Endothelial cell of umbilical vein (primary cell): ENCODE results near the gene CLSTN2. TPM values are rescaled to one million over a fixed set of nuclear protein-coding genes. Genes with fewer than 3 reads are reported as not detected.

Experiments used
- BruUV-seq: library from RNA; stranded (reverse); fragments of 400-500 nt; replicated peaks from 2 replicates; lab custom pipeline; 2021; lab: Mats Ljungman, UMichigan
- CTCF ChIA-PET: fragments of 300-600, 350-600 bp; sonication (Branson Sonifier 250); formaldehyde crosslinking; loops from one replicate; lab custom pipeline; 2021; ENCODE audit warnings: antibody characterized with exemption, inconsistent platforms; lab: Charles Lee
- POLR2A ChIA-PET: fragments of 300-600, 350-600 bp; sonication (Branson Sonifier 250); formaldehyde crosslinking; loops from one replicate; lab custom pipeline; 2021; ENCODE audit warnings: antibody characterized with exemption, inconsistent platforms; lab: Charles Lee
- DNase-seq: peaks from one replicate; pipeline ENCODE4 v3.0.0-alpha.2; 2011; ENCODE audit warnings: low read depth, low spot score
- FAIRE-seq: peaks from 2 replicates; lab custom pipeline; 2011; peaks lifted over from hg19 to GRCh38; lab: Jason Lieb, UNC
- H2AFZ ChIP-seq: 2 replicates; pipeline ENCODE4 v1.6.0; 2012; ENCODE audit warnings: low read depth, low read length, control low read depth, inconsistent platforms
- H3K27ac ChIP-seq: 2 replicates; pipeline ENCODE4 v1.5.1; 2011; ENCODE audit warnings: low read depth, mild to moderate bottlenecking, control low read depth, low read length, moderate library complexity; ENCODE audit not compliant: insufficient read depth
- H3K27me3 ChIP-seq, 2 experiments: 2 replicates each; pipeline versions ENCODE4 v1.6.0 to v1.6.1; 2011; ENCODE audit warnings: low read length in 2 of 2, mixed read lengths in 1 of 2; ENCODE audit not compliant: control insufficient read depth in 2 of 2, insufficient read depth in 2 of 2
- H3K36me3 ChIP-seq, 2 experiments: 2 replicates in 1 of 2; 3 replicates in 1 of 2; pipeline ENCODE4 v1.5.1; 2011; ENCODE audit warnings: low read length in 2 of 2, mild to moderate bottlenecking in 1 of 2, moderate library complexity in 1 of 2; ENCODE audit not compliant: control insufficient read depth in 2 of 2, insufficient read depth in 2 of 2; ENCODE audit errors: extremely low read depth in 1 of 2
- H3K4me1 ChIP-seq: 3 replicates; pipeline ENCODE4 v1.5.1; 2011; ENCODE audit warnings: mild to moderate bottlenecking, low read length; ENCODE audit not compliant: control insufficient read depth, insufficient read depth; ENCODE audit errors: extremely low read depth
- H3K4me2 ChIP-seq: 2 replicates; pipeline ENCODE4 v1.6.1; 2011; ENCODE audit warnings: low read length, control low read depth, mixed read lengths; ENCODE audit not compliant: insufficient read depth
- H3K4me3 ChIP-seq, 3 experiments: fragments of 200-600 bp in 1 of 3; sonication (generic), shearing (Covaris generic) in 1 of 3; replicated peaks in 1 of 3; 2 replicates each; pipeline ENCODE4 v1.5.1; 2011 to 2016; ENCODE audit warnings: control low read depth in 3 of 3, low read length in 3 of 3, mild to moderate bottlenecking in 2 of 3, inconsistent platforms in 1 of 3, low read depth in 1 of 3, moderate library complexity in 1 of 3; ENCODE audit not compliant: insufficient read depth in 1 of 3
- H3K79me2 ChIP-seq: 2 replicates; pipeline ENCODE4 v1.6.0; 2012; ENCODE audit warnings: low read length, inconsistent platforms; ENCODE audit not compliant: control insufficient read depth, insufficient read depth
- H3K9ac ChIP-seq: replicated peaks from 2 replicates; pipeline ENCODE3; 2011; ENCODE audit warnings: low read length, control low read depth; ENCODE audit not compliant: insufficient read depth; ENCODE audit errors: extremely low read depth
- H3K9me1 ChIP-seq: replicated peaks from 3 replicates; pipeline ENCODE4 v1.6.0; 2011; ENCODE audit warnings: mild to moderate bottlenecking, low read length; ENCODE audit not compliant: control insufficient read depth, insufficient read depth; ENCODE audit errors: extremely low read depth
- H3K9me3 ChIP-seq: replicated peaks from 2 replicates; pipeline ENCODE4 v1.5.1; 2012; ENCODE audit warnings: low read length, inconsistent platforms; ENCODE audit not compliant: control insufficient read depth, insufficient read depth
- H4K20me1 ChIP-seq: replicated peaks from 2 replicates; pipeline ENCODE3; 2011; ENCODE audit warnings: mild to moderate bottlenecking, low read length; ENCODE audit not compliant: control insufficient read depth, insufficient read depth; ENCODE audit errors: extremely low read depth
- EZH2 ChIP-seq: IDR thresholded peaks from 2 replicates; pipeline ENCODE4 v1.6.1; 2012; ENCODE audit warnings: borderline replicate concordance, low read depth, mild to moderate bottlenecking, moderate library complexity, low read length, inconsistent platforms; ENCODE audit not compliant: severe bottlenecking
- FOS ChIP-seq: IDR thresholded peaks from 2 replicates; pipeline ENCODE4 v1.6.1; 2011; ENCODE audit warnings: mild to moderate bottlenecking, low read length, moderate library complexity, borderline replicate concordance; ENCODE audit not compliant: insufficient read depth
- GATA2 ChIP-seq: IDR thresholded peaks from 2 replicates; pipeline ENCODE4 v1.7.0; 2011; ENCODE audit warnings: low read depth, mild to moderate bottlenecking, moderate library complexity, mixed read lengths, low read length; ENCODE audit not compliant: insufficient read length, insufficient read depth
- JUN ChIP-seq: IDR thresholded peaks from 2 replicates; pipeline ENCODE4 v1.6.1; 2011; ENCODE audit warnings: borderline replicate concordance, low read depth; ENCODE audit not compliant: insufficient read length, insufficient read depth
- MYC ChIP-seq: IDR thresholded peaks from one replicate; pipeline ENCODE4 v1.6.1; 2011; ENCODE audit warnings: mild to moderate bottlenecking, low read depth, low read length
- POLR2A ChIP-seq: IDR thresholded peaks from 2 replicates; pipeline ENCODE4 v1.6.1; 2012; ENCODE audit warnings: low read depth, mild to moderate bottlenecking, control low read depth, low read length
- POLR2AphosphoS5 ChIP-seq: IDR thresholded peaks from 2 replicates; pipeline ENCODE4 v1.6.1; 2012; ENCODE audit warnings: low read depth, mild to moderate bottlenecking, control low read depth, low read length, moderate library complexity; ENCODE audit not compliant: insufficient read depth
- dilution Hi-C: fragments of 300-500 bp; cut with MboI; formaldehyde crosslinking; loops from one replicate; pipeline ENCODE4 v1.15.0; 2019; ENCODE audit warnings: low sequenced_read_pairs; ENCODE audit not compliant: extremely low pct_ligation_motif_present
- intact Hi-C: fragments of 100-400 bp; cut with micrococcal nuclease; formaldehyde crosslinking; loops from one replicate; pipeline ENCODE4 v1.10.0; 2022
- polyA plus RNA-seq, 4 experiments: library from polyadenylated mRNA; depleted of rRNA in 3 of 4; stranded (reverse) in 3 of 4; unstranded in 1 of 4; fragments of >200 nt; gene quantifications; 2 replicates each; pipeline versions ENCODE4 v1.2.1 to v1.2.3, GENCODE V29; 2011 to 2012; ENCODE audit warnings: missing spikeins in 1 of 4
- total RNA-seq: library from RNA; stranded (reverse); gene quantifications from 2 replicates; pipeline ENCODE4 v1.2.3, GENCODE V29; 2021
- TF ChIP-seq, protein P1 (sequence below), 2 donors: IDR thresholded peaks; 1 replicate in 1 of 2; 2 replicates in 1 of 2; pipeline ENCODE4 v1.5.1; 2011; ENCODE audit warnings: low read length in 2 of 2, mild to moderate bottlenecking in 2 of 2, moderate library complexity in 2 of 2, control low read depth in 1 of 2, inconsistent platforms in 1 of 2, low read depth in 1 of 2; ENCODE audit not compliant: insufficient read depth in 1 of 2; ENCODE audit errors: extremely low read depth in 1 of 2
- TF ChIP-seq, protein P2 (sequence below): IDR thresholded peaks from 2 replicates; pipeline ENCODE4 v1.6.1; 2011; ENCODE audit not compliant: insufficient read depth, insufficient read length

The CLSTN2 gene
- total and polyA plus RNA-seq, 2 donors (not counting 3 experiments of a cell fraction or from before 2014, with no cell fraction given): 0.26 to 0.38 TPM

DNA sequence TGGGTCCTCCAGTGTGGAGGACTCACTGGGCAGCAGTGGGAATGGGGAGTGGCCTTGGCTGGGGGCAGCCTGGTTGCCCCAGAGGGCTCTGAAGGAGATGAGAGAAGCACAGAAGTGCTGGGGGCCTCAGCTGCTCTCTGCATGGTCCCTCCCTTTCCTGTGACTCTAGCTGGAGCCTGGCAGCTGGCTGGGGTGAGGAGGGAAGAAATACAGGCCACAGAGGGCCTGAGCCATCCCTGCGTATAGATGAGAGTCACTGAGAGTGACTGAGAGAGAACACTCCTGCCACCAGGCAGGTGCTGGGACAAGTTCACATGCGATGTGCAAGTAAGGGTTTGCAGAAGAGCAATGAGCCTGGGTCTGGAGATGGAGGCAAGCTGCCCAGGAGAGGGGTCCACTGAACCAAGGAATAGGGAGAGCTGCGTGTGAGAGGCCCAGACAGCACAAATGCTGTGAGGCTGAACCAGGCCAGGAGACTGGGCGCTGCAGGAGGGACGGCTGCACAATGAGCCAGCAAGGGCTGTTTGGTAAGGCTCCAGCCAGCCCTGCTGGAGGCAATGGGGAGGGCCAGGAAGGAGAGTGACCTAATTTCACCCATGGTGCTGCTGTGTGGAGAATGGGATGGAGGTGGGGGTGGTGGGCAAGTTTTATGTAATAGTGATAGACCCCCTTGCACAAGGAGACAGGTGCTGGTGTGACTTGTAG, 87.2 kb downstream of the CLSTN2 start:
- TF ChIP-seq POLR2A (no peak), POLR2AphosphoS5 (no peak), FOS (no peak), GATA2 (no peak), JUN (no peak), MYC (no peak), EZH2 (no peak)
- TF ChIP-seq, protein P1, sequence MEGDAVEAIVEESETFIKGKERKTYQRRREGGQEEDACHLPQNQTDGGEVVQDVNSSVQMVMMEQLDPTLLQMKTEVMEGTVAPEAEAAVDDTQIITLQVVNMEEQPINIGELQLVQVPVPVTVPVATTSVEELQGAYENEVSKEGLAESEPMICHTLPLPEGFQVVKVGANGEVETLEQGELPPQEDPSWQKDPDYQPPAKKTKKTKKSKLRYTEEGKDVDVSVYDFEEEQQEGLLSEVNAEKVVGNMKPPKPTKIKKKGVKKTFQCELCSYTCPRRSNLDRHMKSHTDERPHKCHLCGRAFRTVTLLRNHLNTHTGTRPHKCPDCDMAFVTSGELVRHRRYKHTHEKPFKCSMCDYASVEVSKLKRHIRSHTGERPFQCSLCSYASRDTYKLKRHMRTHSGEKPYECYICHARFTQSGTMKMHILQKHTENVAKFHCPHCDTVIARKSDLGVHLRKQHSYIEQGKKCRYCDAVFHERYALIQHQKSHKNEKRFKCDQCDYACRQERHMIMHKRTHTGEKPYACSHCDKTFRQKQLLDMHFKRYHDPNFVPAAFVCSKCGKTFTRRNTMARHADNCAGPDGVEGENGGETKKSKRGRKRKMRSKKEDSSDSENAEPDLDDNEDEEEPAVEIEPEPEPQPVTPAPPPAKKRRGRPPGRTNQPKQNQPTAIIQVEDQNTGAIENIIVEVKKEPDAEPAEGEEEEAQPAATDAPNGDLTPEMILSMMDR (IDR thresholded peaks at IDR 0.05; ENCODE audit: extremely low read depth in 1 of 2, insufficient read depth in 1 of 2, low read depth in 1 of 2, low read length in 2 of 2): no peak
- TF ChIP-seq, protein P2, sequence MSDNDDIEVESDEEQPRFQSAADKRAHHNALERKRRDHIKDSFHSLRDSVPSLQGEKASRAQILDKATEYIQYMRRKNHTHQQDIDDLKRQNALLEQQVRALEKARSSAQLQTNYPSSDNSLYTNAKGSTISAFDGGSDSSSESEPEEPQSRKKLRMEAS: no peak
- H3K4me1 ChIP-seq: no peaks in the 10 kb centered on the region
- no peak overlapping the region for H3K4me2 ChIP-seq
- no peak for DNase-seq
- BruUV-seq: no TSS peak
- H3K4me3 ChIP-seq: no peak overlapping the region
- no peaks in the 10 kb centered on the region for H3K9me1 ChIP-seq
- FAIRE-seq: no peak
- H3K27me3 ChIP-seq: no peaks in the 10 kb centered on the region
- no peak overlapping the region for H3K9ac ChIP-seq
- H3K79me2 ChIP-seq: no peaks in the 10 kb centered on the region
- H4K20me1 ChIP-seq: no peaks in the 10 kb centered on the region
- dilution Hi-C loops (no loop called here), intact Hi-C loops (no loop called here)
- H3K36me3 ChIP-seq: no peaks in the 10 kb centered on the region
- CTCF ChIA-PET: no interaction called here
- POLR2A ChIA-PET: no interaction called here
- H2AFZ ChIP-seq: no peak overlapping the region
- no peak overlapping the region for H3K27ac ChIP-seq
- H3K9me3 ChIP-seq: no peaks in the 10 kb centered on the region
